Effector memory CD4-positive, alpha-beta T cell (primary cell): Measurements from ENCODE around the gene MT1F.
"Not testable (repeated sequence)": the region's sequence is repeated elsewhere in the genome, so short reads cannot be mapped to it uniquely, and the experiment has no call there.

Experiments used
- DNase-seq, 3 donors: peaks; one replicate each; pipeline ENCODE4 v3.0.0-alpha.2; 2020
- H3K27ac ChIP-seq: 2 replicates; pipeline ENCODE4 v1.7.0; 2013; ENCODE audit warnings: mild to moderate bottlenecking, low read length, moderate library complexity; ENCODE audit not compliant: insufficient read depth, poor library complexity, severe bottlenecking
- H3K27me3 ChIP-seq: replicated peaks from 2 replicates; pipeline ENCODE4 v1.7.0; 2013; ENCODE audit warnings: mild to moderate bottlenecking, low read length; ENCODE audit not compliant: insufficient read depth, control insufficient read depth, poor library complexity, severe bottlenecking
- H3K36me3 ChIP-seq: 2 replicates; pipeline ENCODE4 v1.7.0; 2013; ENCODE audit warnings: mild to moderate bottlenecking, low read length, moderate library complexity; ENCODE audit not compliant: control insufficient read depth, insufficient read depth
- H3K4me1 ChIP-seq: 2 replicates; pipeline ENCODE4 v1.7.0; 2013; ENCODE audit warnings: low read length, mild to moderate bottlenecking; ENCODE audit not compliant: control insufficient read depth, insufficient read depth, poor library complexity, severe bottlenecking
- H3K4me3 ChIP-seq: 2 replicates; pipeline ENCODE4 v1.7.0; 2013; ENCODE audit warnings: low read length, low read depth, mild to moderate bottlenecking; ENCODE audit not compliant: insufficient read depth, poor library complexity, severe bottlenecking
- H3K9me3 ChIP-seq: 2 replicates; pipeline ENCODE4 v1.7.0; 2013; ENCODE audit warnings: mild to moderate bottlenecking, low read length, moderate library complexity; ENCODE audit not compliant: control insufficient read depth

MT1F gene

DNA sequence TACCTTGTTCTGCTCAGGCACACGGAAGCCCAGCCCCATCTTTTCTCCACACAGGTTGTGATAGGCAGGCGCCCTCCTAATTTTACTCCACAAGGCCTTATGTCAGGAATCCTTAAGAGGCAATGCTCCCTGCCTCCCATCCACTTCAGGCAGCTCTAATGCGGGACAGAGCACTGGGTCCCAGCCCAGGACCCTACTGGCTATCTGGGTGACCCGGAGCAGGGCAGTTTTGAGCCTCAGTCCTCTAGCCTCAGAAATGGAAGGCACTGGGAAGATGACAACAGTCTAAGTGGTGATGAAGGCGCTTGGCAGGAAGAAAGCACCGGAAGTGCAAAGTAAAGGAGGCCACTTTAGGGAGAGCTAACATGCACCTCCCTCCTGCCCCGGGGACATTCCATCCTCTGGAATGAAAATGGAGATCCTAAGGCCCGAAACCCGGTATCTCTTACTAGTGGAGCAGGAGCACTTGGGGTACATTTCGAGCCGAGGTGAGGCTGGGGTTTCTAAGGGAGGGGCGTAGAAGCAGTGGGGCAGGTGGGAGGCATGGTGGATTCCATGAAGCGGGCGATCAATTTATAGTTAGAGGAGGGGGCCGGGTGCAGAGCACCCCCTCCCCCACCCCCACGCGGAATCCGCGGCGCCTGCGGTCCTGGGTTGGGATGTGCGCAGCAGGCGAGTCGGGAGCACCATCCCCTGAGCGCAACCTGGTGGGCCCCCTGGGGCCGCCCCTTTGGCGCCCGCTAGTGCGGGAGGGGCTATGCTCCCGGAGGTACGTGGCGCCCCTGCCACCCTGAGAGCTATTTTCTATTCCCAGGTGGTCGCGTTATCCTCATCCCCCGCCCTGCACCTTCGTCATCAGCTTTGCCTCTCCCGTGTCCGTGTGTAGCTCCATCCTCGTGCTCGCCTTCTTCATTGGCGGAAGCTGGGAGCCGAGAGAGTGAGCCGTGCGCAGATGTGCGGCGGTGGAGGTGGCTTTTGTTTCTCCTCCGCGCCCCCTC, 4.9 kb downstream of the MT1F start:
- no peaks in the 10 kb centered on the region for H3K36me3 ChIP-seq
- no peak for DNase-seq
- peaks cover 3% of the 10 kb centered on the region for H3K27me3 ChIP-seq
- H3K9me3 ChIP-seq, result no peaks in the 10 kb centered on the region
- peaks cover 9% of the 10 kb centered on the region for H3K4me1 ChIP-seq
- peak overlapping the region; percentile 57 for H3K4me3 ChIP-seq
- H3K27ac ChIP-seq, result peak overlapping the region; percentile 22

DNA sequence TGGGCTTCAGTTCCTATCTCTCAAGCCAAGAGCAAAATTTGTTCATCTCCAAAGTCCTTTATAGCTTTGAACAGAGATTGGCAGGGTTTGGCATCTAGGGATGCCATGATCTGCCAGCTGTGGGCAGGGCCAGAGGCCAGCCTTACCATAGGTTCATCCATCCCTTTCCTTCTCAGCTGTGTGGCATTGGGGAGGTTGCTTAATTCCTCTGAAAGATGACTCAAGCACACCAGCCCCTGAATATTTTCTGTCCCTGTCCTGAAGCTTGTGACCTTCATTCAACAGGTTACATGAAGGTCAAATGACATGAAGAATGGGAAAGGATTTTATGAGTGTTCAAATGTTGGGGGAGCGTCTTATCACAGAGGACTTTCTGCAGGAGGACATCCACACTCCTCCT, 6.7 kb downstream of the MT1F start:
- no peaks in the 10 kb centered on the region for H3K9me3 ChIP-seq
- no peaks in the 10 kb centered on the region for H3K36me3 ChIP-seq
- H3K27ac ChIP-seq, result no peak overlapping the region
- peaks cover 4% of the 10 kb centered on the region for H3K4me1 ChIP-seq
- peaks cover 18% of the 10 kb centered on the region for H3K27me3 ChIP-seq
- no peak for DNase-seq
- H3K4me3 ChIP-seq, result no peak overlapping the region

DNA sequence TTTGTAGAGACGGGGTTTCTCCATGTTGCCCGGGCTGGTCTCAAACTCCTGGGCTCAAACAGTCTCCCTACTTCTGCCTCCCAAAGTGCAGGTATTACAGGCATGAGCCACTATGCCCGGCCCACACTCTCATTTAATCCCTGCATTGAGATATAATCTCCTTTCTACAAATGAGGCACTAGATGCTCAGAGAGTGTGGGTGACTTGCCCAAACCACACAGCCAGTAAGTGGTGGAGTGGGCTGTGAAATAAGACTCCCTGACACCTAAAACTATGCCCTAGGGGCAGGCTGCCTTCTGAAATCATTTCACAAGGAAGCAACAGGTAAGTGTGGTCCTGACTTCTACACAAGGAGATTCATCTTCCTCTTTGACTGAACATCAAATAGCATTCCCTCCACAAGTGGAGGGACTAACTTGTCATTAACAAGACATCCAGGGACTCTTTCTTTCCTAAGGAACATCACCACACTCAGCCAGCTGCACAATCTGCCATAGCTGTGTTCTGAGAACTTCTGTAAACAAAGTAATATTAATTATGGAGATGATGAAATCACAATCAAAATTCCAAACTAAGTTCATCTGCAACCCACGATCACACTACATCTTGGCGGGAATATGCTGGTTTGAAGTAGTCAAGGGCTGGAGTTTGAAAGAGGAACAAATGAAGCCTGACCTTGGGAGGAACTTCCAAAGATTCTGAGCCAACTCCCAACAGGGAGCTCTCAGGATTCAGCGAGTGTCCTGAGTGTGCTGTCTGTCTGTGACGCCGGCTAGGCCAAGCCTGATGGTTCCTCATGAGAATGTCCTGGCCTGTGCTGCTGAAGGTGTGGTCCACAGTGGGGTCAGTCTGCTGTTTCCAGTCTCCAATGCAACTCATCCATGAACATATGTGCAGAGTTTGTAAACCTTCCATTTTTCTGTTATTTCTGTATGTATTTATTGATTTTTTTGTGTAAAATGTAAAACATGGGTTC, 7.8 kb downstream of the MT1F start:
- not testable (repeated sequence) for H3K4me3 ChIP-seq, H3K27ac ChIP-seq, H3K9me3 ChIP-seq, H3K36me3 ChIP-seq, DNase-seq, H3K4me1 ChIP-seq
- H3K27me3 ChIP-seq, result peaks cover 25% of the 10 kb centered on the region

DNA sequence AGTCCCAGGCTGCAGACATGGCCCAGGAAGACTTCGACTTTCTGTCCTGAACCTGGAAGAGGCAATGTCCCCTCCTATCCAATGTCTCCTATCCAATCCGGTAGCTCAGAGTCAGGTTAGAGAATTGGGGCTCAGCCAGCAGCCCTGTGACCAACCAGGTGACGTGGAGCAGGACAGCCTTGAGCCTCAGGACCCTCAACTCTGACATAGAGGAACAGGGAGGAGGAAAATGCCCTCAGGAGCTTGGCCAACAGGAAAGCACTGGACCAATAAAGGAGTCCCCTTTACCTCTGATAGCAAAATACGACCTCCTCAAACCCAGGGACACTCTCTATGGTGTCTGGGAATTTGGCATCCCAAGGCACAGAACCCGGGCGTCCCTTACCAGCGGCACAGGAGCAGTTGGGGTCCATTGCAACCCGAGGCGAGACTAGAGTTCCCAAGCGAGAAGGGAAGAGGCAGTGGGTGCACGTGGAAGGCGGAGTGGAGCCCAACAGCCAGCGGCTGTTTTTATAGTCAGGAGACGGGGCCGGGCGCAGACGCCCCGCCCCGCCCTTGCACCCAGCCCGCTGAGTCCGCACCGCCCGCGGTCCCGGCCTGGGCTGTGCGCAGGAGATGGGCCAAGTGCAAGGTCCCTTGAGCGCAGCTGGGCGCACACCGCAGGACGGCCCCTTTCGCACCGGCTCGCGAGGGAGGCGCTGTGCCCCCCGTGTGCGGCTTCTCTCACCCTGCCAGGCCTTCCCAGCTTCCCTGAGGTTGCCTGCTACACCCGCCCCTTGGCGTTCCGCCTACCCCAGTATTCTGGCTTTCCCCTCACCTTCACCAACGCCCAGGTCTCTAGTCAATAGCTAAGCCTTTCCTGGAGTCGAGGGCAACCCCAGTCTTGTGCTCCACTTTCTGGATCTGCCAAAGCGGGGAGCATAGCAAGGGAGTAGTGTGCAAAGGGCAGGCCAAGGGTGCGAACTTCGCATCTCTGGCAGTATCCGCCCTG, 10.1 kb downstream of the MT1F start, which contains the start of gene MT1G:
Gene MT1G, minus strand, starts transcription at position 485 of the 991 bp plus-strand sequence. Its CDS starts 72 bp downstream, at position 413.
- Histone ChIP-seq H3K27me3 (peaks cover 25% of the 10 kb centered on the region), H3K36me3 (no peaks in the 10 kb centered on the region), H3K4me1 (peaks cover 4% of the 10 kb centered on the region), H3K27ac (no peak within 1 kb of the TSS), H3K4me3 (no peak within 1 kb of the TSS), H3K9me3 (no peaks in the 10 kb centered on the region)
- DNase-seq, result no peak

DNA sequence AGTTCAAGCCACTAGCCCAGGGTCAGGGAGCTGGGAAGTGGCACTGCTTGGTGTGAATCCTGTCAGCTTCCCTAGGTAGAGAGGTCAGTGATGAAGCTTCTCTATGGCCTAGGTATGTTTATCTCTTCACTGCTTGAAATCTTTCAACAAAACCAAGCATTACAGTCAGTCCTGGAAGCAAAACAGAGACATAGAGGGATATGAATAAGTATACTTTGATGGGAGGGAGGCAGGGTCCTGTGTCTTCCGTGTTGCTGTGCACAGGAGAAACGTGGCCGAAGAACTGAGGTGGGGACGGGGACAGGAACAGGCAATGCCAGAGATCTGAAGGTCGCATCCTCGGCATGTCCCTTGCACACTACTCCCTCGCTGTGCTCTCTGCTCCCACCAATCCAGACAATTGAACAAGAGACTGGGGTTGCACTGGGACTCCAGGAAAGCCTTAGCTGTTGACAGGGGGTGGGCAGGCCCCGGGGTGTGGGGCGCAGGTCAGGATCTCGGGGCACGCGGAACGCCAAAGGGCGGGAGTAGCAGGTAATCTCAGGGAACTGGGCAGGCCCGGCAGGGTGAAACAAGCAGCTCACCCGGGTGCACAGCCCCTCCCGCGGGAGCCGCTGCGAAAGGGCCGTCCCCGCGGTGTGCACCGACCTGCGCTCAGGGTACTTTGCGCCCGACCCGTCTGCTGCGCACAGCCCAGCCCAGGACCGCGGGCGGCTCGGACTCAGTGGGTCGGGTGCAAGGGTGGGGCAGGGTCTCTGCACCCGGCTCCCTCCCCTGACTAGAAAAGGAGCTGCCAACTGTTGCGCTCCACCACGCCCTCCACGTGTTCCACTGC, 11.5 kb downstream of the MT1F start, which contains the start of gene MT1H:
Gene MT1H, plus strand, starts transcription at position 810 of the 835 bp plus-strand sequence. CDS start 71 bp downstream, outside the sequence.
- no peak for DNase-seq
- H3K27ac ChIP-seq, result no peak within 1 kb of the TSS
- H3K4me1 ChIP-seq, result peaks cover 4% of the 10 kb centered on the region
- H3K9me3 ChIP-seq, result no peaks in the 10 kb centered on the region
- no peaks in the 10 kb centered on the region for H3K36me3 ChIP-seq
- H3K27me3 ChIP-seq, result peaks cover 25% of the 10 kb centered on the region
- H3K4me3 ChIP-seq, result no peak within 1 kb of the TSS

DNA sequence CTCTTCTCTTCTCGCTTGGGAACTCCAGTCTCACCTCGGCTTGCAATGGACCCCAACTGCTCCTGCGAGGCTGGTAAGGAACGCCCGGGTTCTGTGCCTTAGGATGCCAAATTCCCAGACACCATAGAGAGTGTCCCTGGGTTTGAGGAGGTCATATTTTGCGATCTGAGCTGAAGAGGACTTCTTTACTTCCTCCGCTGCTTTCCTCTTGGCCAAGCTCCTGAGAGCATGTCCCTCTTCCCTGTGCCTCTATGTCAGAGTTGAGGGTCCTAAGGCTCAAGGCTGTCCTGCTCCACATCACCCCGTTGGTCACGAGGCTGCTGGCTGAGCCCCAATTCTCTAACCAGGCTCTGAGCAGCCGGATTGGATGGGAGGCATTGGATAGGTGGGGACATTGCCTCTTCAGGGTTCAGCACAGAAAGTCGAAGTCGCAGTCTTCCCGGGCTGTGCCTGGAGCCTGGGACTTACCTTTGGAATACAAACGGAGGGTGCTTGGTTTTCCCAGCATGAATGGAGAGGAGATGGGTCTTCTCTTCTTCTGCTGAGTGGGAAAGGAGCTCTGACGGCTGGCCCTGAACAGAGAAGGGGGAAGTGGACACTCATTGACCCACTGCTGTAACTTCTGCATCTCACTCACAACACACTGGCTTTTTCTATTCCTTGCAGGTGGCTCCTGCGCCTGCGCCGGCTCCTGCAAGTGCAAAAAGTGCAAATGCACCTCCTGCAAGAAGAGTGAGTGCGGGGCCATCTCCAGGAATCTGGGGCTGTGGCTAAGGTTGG, 12.3 kb downstream of the MT1F start:
- peaks cover 4% of the 10 kb centered on the region for H3K4me1 ChIP-seq
- no peaks in the 10 kb centered on the region for H3K9me3 ChIP-seq
- DNase-seq, result no peak
- H3K36me3 ChIP-seq, result no peaks in the 10 kb centered on the region
- H3K27me3 ChIP-seq, result peaks cover 25% of the 10 kb centered on the region
- no peak overlapping the region for H3K27ac ChIP-seq
- no peak overlapping the region for H3K4me3 ChIP-seq

DNA sequence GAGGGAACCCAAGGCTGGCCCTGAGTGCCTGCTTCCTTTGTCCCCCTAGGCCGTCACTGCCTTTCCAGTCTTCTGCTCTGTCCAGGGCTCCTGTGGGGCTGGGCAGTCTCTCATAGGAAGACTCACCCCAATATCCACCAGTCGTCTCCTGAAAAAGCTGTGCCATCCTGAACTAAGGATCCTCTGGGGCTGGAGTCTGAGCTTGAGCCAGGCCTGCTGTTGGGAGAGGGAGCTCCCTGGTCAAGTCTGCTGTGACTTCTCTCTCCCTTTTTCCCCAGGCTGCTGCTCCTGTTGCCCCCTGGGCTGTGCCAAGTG, 12.8 kb downstream of the MT1F start:
- Histone ChIP-seq H3K27me3 (peaks cover 25% of the 10 kb centered on the region), H3K36me3 (no peaks in the 10 kb centered on the region), H3K9me3 (no peaks in the 10 kb centered on the region), H3K27ac (no peak overlapping the region), H3K4me1 (peaks cover 5% of the 10 kb centered on the region), H3K4me3 (no peak overlapping the region)
- DNase-seq, result no peak

DNA sequence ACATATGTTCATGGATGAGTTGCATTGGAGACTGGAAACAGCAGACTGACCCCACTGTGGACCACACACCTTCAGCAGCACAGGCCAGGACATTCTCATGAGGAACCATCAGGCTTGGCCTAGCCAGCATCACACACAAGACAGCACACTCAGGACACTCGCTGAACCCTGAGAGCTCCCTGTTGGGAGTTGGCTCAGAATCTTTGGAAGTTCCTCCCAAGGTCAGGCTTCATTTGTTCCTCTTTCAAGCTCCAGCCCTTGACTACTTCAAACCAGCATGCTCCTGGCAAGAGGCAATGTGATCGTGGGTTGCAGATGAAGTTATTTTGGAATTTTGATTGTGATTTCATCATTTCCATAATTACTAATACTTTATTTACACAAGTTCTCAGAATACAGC, 13.9 kb downstream of the MT1F start:
- Histone ChIP-seq H3K27me3 (peaks cover 25% of the 10 kb centered on the region), H3K4me1 (peaks cover 10% of the 10 kb centered on the region)
- DNase-seq, H3K36me3 ChIP-seq, H3K9me3 ChIP-seq, H3K27ac ChIP-seq, H3K4me3 ChIP-seq: not testable (repeated sequence)
